ENCODE data around the gene PFKL. TPM values are rescaled to one million over a fixed set of nuclear protein-coding genes. Genes with fewer than 3 reads are reported as not detected.
A peak's percentile ranks its signal among the peaks of the same experiment; 100 is the strongest.

PFKL gene
- total and polyA plus RNA-seq, 2 donors, result 49.6 to 82.7 TPM

DNA sequence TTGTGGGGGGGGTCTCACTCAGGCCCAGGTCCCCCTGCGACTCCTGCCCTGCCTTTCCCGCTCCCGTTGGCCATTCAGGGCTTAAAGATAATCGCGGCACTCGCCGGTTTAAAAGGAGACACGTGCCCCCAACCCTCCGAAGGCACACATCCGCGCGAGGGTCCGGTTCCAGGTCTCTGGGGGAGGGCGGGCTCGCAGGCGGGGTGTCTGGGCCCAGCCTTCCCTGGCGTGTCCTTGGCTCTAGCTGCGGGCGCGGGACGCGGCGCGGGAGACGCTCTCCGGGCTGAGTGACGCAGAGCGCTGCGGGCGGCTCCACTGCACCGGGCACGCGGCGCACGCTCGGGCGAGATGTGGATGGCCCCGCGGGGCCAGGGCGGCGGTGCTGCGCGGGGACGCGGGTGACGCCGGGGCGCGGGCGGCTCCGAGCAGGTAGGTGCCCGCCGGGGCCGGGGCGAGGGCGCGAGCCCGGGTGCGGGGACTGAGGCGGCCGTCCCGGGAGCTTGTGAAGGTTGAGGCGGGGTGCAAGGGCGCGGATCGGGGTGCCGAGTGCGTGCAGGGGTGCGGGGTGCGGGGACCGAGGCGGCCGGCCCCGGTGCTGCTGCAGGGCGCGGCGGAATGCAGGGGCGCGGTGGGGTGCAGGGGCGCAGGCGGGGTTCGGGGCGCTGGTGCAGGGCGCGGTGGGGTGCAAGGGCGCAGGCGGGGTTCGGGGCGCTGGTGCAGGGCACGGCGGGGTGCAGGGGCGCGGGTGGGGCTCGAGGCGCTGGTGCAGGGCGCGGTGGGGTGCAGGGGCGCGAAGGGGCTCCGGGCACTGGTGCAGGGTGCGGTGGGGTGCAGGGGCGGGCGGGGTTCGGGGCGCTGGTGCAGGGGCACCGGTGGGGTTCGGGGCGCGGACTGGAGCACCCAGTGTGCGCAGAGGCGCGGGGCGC lies 50.3 kb downstream of the PFKL start:
- 30% methylated on average over 112 of the region's 113 CpGs for WGBS

DNA sequence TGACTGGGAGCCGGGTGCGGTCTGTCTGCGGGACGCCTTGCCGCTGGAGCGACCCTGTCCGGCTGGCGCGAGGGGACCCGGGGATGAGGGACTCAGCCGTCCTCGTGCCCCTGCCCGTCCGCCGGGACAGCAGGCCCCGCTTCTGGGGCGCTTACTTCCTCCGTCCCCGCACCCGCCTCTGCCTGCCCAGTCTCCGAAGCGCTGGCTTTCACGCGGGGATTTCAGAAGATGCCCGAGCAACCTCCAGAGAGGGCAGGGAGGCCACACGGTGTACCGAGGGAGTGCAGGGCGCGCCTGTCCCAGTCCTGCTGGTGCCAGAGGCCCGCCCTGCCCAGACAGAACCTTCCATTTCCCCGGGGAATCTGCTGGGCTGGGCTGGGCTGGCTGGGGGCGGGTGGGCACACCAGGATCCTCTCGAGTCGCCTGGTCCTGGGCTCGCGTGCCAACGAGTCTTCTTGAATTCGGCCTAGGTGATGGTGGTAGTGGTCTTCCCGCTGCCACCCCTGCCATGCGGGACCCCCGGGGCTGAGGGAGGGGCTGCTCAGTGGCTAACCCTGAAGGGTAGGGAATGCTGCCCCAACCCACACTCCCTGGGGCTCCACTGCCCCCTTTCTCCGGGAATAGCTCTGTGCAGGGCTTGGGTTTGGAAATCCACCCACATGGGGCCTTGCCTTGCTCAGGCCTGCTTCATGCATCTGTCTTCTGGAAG lies 51.1 kb downstream of the PFKL start:
- H3K4me1 ChIP-seq (ENCODE audit: control insufficient read depth in 2 of 2, insufficient read depth in 2 of 2, low read length in 2 of 2), result peaks cover 54 to 71% of the 10 kb centered on the region in 2 donors
- H3K9me3 ChIP-seq (ENCODE audit: control insufficient read depth in 2 of 2, insufficient read depth in 1 of 2, low read length in 1 of 2), result no peaks in the 10 kb centered on the region
- no peak for DNase-seq (ENCODE audit: low read depth in 6 of 9, low spot score in 9 of 9)
- no peak overlapping the region for H3K27ac ChIP-seq (ENCODE audit: low read depth in 1 of 2, low read length in 1 of 2)
- WGBS, result 66% methylated on average over 42 of the region's 42 CpGs
- no peak overlapping the region for H3K4me3 ChIP-seq (ENCODE audit: low read length in 2 of 2)
- H3K27me3 ChIP-seq (ENCODE audit: control insufficient read depth in 2 of 2, insufficient read depth in 1 of 2, low read length in 1 of 2), result peaks cover 17 to 39% of the 10 kb centered on the region in 2 donors
- no peaks in the 10 kb centered on the region for H3K36me3 ChIP-seq (ENCODE audit: control insufficient read depth in 2 of 2, insufficient read depth in 2 of 2, low read length in 1 of 2)

More for the DNA sequence above, 50.3 kb downstream of the PFKL start:
- Histone ChIP-seq H3K9me3 (ENCODE audit: control insufficient read depth in 2 of 2, insufficient read depth in 1 of 2, low read length in 1 of 2) (no peaks in the 10 kb centered on the region), H3K4me3 (ENCODE audit: low read length in 2 of 2) (no peak overlapping the region), H3K27me3 (ENCODE audit: control insufficient read depth in 2 of 2, insufficient read depth in 1 of 2, low read length in 1 of 2) (peaks cover 17 to 43% of the 10 kb centered on the region in 2 donors), H3K4me1 (ENCODE audit: control insufficient read depth in 2 of 2, insufficient read depth in 2 of 2, low read length in 2 of 2) (peaks cover 46 to 63% of the 10 kb centered on the region in 2 donors), H3K27ac (ENCODE audit: low read depth in 1 of 2, low read length in 1 of 2) (no peak overlapping the region), H3K36me3 (ENCODE audit: control insufficient read depth in 2 of 2, insufficient read depth in 2 of 2, low read length in 1 of 2) (no peaks in the 10 kb centered on the region)
- DNase-seq (ENCODE audit: low read depth in 6 of 9, low spot score in 9 of 9), result no peak

DNA sequence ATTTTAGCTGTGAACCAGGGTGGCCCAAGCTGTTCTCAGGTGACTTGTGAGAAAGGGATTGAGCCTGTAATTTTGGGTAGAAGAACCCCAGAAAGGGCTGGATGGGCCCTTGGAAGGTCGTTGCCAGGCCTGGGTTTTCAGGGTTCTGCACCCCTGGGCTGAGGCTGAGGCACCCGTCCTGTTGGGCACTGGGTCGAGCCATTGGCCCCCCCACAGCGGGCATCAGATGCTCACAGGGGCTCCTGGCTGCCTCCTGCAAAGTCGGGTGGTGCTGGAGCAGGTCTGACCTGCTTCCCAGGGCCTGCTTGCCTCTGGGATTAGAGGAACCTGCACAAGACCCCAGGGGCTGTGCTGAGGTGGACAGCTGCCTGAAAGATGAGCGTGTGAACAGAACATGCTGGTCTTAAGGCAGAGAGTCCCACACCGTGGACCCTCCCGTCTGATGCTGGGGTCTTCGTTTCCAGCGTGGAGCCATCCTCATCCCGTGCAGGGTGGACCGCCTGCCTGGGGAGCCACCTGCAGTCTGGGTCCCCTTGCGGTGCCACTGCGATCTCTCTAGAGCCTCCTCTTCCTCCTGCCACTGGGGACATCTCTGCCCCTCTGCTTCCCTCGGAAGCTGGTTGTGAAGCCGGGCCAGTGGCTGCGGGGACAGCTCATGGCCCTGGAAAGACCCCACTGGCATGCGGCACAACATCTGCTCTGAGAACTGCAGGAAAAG lies 51.8 kb downstream of the PFKL start:
- peaks cover 56 to 77% of the 10 kb centered on the region in 2 donors for H3K4me1 ChIP-seq (ENCODE audit: control insufficient read depth in 2 of 2, insufficient read depth in 2 of 2, low read length in 2 of 2)
- peaks cover 17 to 39% of the 10 kb centered on the region in 2 donors for H3K27me3 ChIP-seq (ENCODE audit: control insufficient read depth in 2 of 2, insufficient read depth in 1 of 2, low read length in 1 of 2)
- no peak overlapping the region for H3K4me3 ChIP-seq (ENCODE audit: low read length in 2 of 2)
- H3K9me3 ChIP-seq (ENCODE audit: control insufficient read depth in 2 of 2, insufficient read depth in 1 of 2, low read length in 1 of 2), result no peaks in the 10 kb centered on the region
- WGBS, result 92% methylated on average over 18 of the region's 18 CpGs
- DNase-seq (ENCODE audit: low read depth in 6 of 9, low spot score in 9 of 9), result no peak
- H3K27ac ChIP-seq (ENCODE audit: low read depth in 1 of 2, low read length in 1 of 2), result no peak overlapping the region
- no peaks in the 10 kb centered on the region for H3K36me3 ChIP-seq (ENCODE audit: control insufficient read depth in 2 of 2, insufficient read depth in 2 of 2, low read length in 1 of 2)

DNA sequence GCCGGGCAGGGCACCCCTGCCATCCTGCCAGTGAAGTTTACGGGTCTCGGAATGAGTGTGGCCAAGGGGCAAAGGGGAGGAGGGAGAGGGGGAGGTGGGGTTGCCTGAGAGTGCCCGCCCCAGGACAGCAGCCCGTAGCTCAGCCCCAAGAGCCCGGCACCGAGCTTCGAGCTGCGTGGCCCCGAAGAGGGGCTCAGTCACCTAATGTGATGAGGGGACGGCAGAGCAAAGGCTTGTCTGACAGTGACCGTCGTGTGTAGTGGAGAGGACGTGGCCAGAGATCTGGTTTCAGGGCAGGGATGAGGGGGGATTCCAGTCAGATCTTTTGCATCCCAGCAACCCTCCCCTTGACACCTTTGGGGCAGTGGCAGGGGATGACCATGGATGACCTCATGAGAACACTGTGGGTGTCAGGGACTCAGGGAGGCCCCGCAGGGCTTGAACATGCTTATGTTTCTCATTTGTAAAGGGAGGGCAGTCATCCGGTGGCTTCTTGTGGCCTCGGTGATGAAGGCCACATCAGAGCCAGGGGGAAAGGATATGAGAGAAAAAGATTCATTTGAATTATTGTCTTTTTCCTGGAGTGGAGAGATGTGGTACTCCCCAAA lies 52.5 kb downstream of the PFKL start:
- no peaks in the 10 kb centered on the region for H3K9me3 ChIP-seq (ENCODE audit: control insufficient read depth in 2 of 2, insufficient read depth in 1 of 2, low read length in 1 of 2)
- WGBS, result 84% methylated on average over 17 of the region's 17 CpGs
- H3K27ac ChIP-seq (ENCODE audit: low read depth in 1 of 2, low read length in 1 of 2), result no peak overlapping the region
- H3K4me3 ChIP-seq (ENCODE audit: low read length in 2 of 2), result no peak overlapping the region
- peaks cover 56 to 77% of the 10 kb centered on the region in 2 donors for H3K4me1 ChIP-seq (ENCODE audit: control insufficient read depth in 2 of 2, insufficient read depth in 2 of 2, low read length in 2 of 2)
- H3K27me3 ChIP-seq (ENCODE audit: control insufficient read depth in 2 of 2, insufficient read depth in 1 of 2, low read length in 1 of 2), result peaks cover 17 to 39% of the 10 kb centered on the region in 2 donors
- H3K36me3 ChIP-seq (ENCODE audit: control insufficient read depth in 2 of 2, insufficient read depth in 2 of 2, low read length in 1 of 2), result no peaks in the 10 kb centered on the region
- DNase-seq (ENCODE audit: low read depth in 6 of 9, low spot score in 9 of 9), result no peak

DNA sequence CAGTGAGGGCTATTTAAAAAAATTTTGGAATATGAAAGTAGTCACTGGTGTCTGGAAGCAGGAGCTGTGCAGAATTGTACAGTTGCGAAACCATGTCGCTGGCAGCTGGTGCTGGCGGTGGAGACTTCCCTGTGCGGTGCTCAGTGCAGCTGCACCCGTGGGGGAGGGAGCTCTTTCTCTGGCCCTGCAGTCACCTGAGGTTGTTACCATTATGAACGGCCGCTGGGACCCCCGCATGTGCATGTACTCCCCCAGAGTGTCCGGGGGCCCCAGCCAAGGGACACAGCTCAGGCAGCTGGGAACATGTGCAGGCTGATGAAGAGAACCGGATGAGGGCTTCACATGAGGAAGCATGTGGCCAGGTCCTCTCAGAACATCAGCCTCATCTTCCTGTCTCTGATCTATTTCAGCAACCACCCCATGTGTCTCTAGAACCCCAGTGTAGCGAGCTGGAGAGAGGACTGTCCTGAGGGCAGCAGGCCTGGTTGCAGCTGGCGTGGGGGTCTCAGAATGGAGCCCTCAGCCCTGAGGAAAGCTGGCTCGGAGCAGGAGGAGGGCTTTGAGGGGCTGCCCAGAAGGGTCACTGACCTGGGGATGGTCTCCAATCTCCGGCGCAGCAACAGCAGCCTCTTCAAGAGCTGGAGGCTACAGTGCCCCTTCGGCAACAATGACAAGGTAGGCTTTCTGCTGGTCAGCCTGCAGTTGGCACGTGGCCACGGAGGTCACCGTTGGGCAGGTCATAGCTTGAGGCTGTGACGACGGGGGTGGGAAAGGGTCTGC lies 53.5 kb downstream of the PFKL start, which contains the start of gene TRPM2:
TSS of gene TRPM2 (plus strand) at position 431 of the 780 bp plus-strand sequence. CDS start at position 511, 80 bp downstream.
- 38% methylated on average over 21 of the region's 21 CpGs for WGBS
- H3K36me3 ChIP-seq (ENCODE audit: control insufficient read depth in 2 of 2, insufficient read depth in 2 of 2, low read length in 1 of 2), result no peaks in the 10 kb centered on the region
- peak in 7 of 9 donors; percentile 25 to 85 (median 54) for DNase-seq (ENCODE audit: low read depth in 6 of 9, low spot score in 9 of 9)
- H3K4me1 ChIP-seq (ENCODE audit: control insufficient read depth in 2 of 2, insufficient read depth in 2 of 2, low read length in 2 of 2), result peaks cover 52 to 71% of the 10 kb centered on the region in 2 donors
- H3K9me3 ChIP-seq (ENCODE audit: control insufficient read depth in 2 of 2, insufficient read depth in 1 of 2, low read length in 1 of 2), result no peaks in the 10 kb centered on the region
- H3K27me3 ChIP-seq (ENCODE audit: control insufficient read depth in 2 of 2, insufficient read depth in 1 of 2, low read length in 1 of 2), result peaks cover 17 to 33% of the 10 kb centered on the region in 2 donors
- H3K4me3 ChIP-seq (ENCODE audit: low read length in 2 of 2), result peak within 1 kb of the TSS; percentile 27 to 40
- H3K27ac ChIP-seq (ENCODE audit: low read depth in 1 of 2, low read length in 1 of 2), result peak within 1 kb of the TSS; percentile 71 to 78

DNA sequence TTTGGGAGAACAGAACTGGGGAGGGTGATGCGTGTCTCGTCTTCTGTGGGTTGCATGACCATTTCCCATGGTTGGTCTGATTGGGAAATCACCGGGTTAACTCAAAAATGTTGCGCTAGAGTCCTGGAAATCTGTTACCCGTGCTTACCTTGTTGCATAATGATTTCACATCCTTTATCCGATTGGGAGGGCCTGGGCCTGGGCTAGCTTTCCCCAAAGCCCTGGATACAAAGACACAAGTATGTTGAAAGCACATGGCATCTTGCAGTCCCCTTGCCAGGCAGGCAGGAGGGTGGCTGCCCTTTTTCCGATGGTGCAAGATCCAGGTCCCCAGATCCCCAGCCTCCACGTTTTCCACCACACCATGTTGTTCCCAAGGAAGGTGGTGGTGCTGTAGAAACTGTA lies 54.1 kb downstream of the PFKL start:
- Histone ChIP-seq H3K4me1 (ENCODE audit: control insufficient read depth in 2 of 2, insufficient read depth in 2 of 2, low read length in 2 of 2) (peaks cover 47 to 64% of the 10 kb centered on the region in 2 donors), H3K36me3 (ENCODE audit: control insufficient read depth in 2 of 2, insufficient read depth in 2 of 2, low read length in 1 of 2) (no peaks in the 10 kb centered on the region), H3K27ac (ENCODE audit: low read depth in 1 of 2, low read length in 1 of 2) (peak overlapping the region; percentile 71 to 78), H3K4me3 (ENCODE audit: low read length in 2 of 2) (peak overlapping the region in 1 of 2 donors; percentile 40), H3K27me3 (ENCODE audit: control insufficient read depth in 2 of 2, insufficient read depth in 1 of 2, low read length in 1 of 2) (peaks cover 17 to 27% of the 10 kb centered on the region in 2 donors), H3K9me3 (ENCODE audit: control insufficient read depth in 2 of 2, insufficient read depth in 1 of 2, low read length in 1 of 2) (no peaks in the 10 kb centered on the region)
- WGBS, result 87% methylated on average over 8 of the region's 8 CpGs
- DNase-seq (ENCODE audit: low read depth in 6 of 9, low spot score in 9 of 9), result no peak

DNA sequence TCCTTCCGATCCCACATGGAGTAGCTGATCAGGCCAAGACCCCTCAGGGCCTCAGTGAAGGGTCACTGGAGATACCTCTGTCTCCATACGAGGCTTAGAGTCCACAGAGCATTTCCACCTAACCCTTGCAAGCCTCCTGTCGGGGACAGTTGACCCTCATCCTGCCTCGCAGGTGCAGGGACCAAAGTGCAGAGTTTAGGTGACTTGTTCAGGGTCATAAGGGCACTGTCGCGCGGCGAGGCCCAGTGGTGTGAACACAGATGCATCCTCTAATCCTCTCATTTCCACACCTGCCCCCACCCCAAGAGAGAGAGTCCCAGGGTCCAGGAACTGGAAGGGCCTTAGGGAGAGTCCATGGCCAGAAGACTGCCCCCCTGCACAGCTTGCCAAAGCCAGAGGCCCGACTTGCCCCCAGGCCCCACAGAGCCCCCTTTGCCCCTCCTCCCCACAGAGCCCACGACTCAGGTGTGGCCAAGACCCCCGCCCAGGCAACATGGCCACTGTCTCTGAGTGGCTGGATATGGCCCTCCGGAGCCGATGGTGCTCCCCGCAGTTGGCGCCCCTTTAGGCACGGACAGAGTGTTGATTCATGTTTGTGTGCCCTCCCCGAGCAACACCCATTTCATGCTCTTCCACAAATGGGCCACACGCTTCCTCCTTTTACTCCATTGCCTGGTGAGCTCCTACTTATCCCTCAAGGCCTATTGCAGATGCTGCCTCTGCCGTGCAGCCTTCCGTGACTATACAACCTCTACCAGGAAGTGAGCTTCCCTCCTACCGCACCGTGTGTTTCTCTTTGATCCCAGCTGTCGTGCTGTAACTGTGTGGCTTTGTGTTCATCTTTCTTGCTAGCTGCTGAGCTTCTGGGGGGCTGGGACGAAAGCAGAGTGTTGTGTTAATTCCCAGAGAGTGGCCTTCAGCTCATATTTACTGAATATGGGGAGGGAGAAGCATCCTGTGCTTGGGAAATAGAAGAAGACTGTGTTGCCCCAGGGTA lies 55.2 kb downstream of the PFKL start:
- H3K27me3 ChIP-seq (ENCODE audit: control insufficient read depth in 2 of 2, insufficient read depth in 1 of 2, low read length in 1 of 2), result peaks cover 8 to 16% of the 10 kb centered on the region in 2 donors
- no peak overlapping the region for H3K4me3 ChIP-seq (ENCODE audit: low read length in 2 of 2)
- peaks cover 48 to 60% of the 10 kb centered on the region in 2 donors for H3K4me1 ChIP-seq (ENCODE audit: control insufficient read depth in 2 of 2, insufficient read depth in 2 of 2, low read length in 2 of 2)
- no peaks in the 10 kb centered on the region for H3K9me3 ChIP-seq (ENCODE audit: control insufficient read depth in 2 of 2, insufficient read depth in 1 of 2, low read length in 1 of 2)
- 70% methylated on average over 24 of the region's 24 CpGs for WGBS
- H3K36me3 ChIP-seq (ENCODE audit: control insufficient read depth in 2 of 2, insufficient read depth in 2 of 2, low read length in 1 of 2), result no peaks in the 10 kb centered on the region
- DNase-seq (ENCODE audit: low read depth in 6 of 9, low spot score in 9 of 9), result peak in 7 of 9 donors; percentile 42 to 87 (median 74)
- H3K27ac ChIP-seq (ENCODE audit: low read depth in 1 of 2, low read length in 1 of 2), result peak overlapping the region; percentile 58 to 74
